HUES48 (cell line): Measurements from ENCODE around the gene NFATC3.

Source experiments
- H3K27ac ChIP-seq: one replicate; pipeline ENCODE4 v1.7.0; 2013; ENCODE audit warnings: low read depth, low read length, inconsistent platforms
- H3K27me3 ChIP-seq: 2 replicates; pipeline ENCODE4 v1.6.1; 2013; ENCODE audit warnings: mild to moderate bottlenecking, low read length; ENCODE audit not compliant: control insufficient read depth, insufficient read depth
- H3K36me3 ChIP-seq: 2 replicates; pipeline ENCODE4 v1.6.1; 2013; ENCODE audit warnings: low read length; ENCODE audit not compliant: control insufficient read depth, insufficient read depth
- H3K4me1 ChIP-seq: 2 replicates; pipeline ENCODE4 v1.6.1; 2013; ENCODE audit warnings: mild to moderate bottlenecking, low read length; ENCODE audit not compliant: control insufficient read depth, insufficient read depth
- H3K4me3 ChIP-seq: 2 replicates; pipeline ENCODE4 v1.5.1; 2013; ENCODE audit warnings: mild to moderate bottlenecking, low read depth, low read length
- H3K9ac ChIP-seq: 2 replicates; pipeline ENCODE4 v1.6.1; 2013; ENCODE audit warnings: mild to moderate bottlenecking, low read depth, low read length, moderate library complexity
- H3K9me3 ChIP-seq: 2 replicates; pipeline ENCODE4 v1.6.1; 2013; ENCODE audit warnings: low read length; ENCODE audit not compliant: control insufficient read depth, insufficient read depth

NFATC3 gene

GRCh38 chr16:68242085-68242484 lies 156.9 kb downstream of the NFATC3 start:
- H3K4me1 ChIP-seq = peaks cover 11% of the 10 kb centered on the region
- H3K9ac ChIP-seq = no peak overlapping the region
- H3K27me3 ChIP-seq = peaks cover 12% of the 10 kb centered on the region
- no peaks in the 10 kb centered on the region for H3K36me3 ChIP-seq
- no peak overlapping the region for H3K4me3 ChIP-seq
- H3K27ac ChIP-seq = no peak overlapping the region
- H3K9me3 ChIP-seq = no peaks in the 10 kb centered on the region

- no peaks in the 10 kb centered on the region for H3K9me3 ChIP-seq
- H3K4me1 ChIP-seq = peaks cover 8% of the 10 kb centered on the region
- no peak overlapping the region for H3K4me3 ChIP-seq
- H3K27ac ChIP-seq = no peak overlapping the region
- H3K9ac ChIP-seq = no peak overlapping the region
- peaks cover 12% of the 10 kb centered on the region for H3K27me3 ChIP-seq
- H3K36me3 ChIP-seq = no peaks in the 10 kb centered on the region
Measured at GRCh38 chr16:68242926-68243858, 158.0 kb downstream of the NFATC3 start.

GRCh38 chr16:68244481-68244902 lies 159.3 kb downstream of the NFATC3 start:
- H3K4me1 ChIP-seq = peaks cover 8% of the 10 kb centered on the region
- H3K9ac ChIP-seq = no peak overlapping the region
- no peaks in the 10 kb centered on the region for H3K9me3 ChIP-seq
- H3K27me3 ChIP-seq = peaks cover 12% of the 10 kb centered on the region
- peak overlapping the region; percentile 92 for H3K4me3 ChIP-seq
- H3K27ac ChIP-seq = no peak overlapping the region
- 0 out of 2 replicates have a peak, but pooled peaks cover 4% of the 10 kb centered on the region for H3K36me3 ChIP-seq

- Histone ChIP-seq H3K36me3 (0 out of 2 replicates have a peak, but pooled peaks cover 4% of the 10 kb centered on the region), H3K4me1 (peaks cover 4% of the 10 kb centered on the region; the same call in 1 of the 2 replicates), H3K4me3 (peak within 1 kb of the TSS; percentile 92), H3K9me3 (no peaks in the 10 kb centered on the region), H3K9ac (peak within 1 kb of the TSS; percentile 15; the same call in 1 of the 2 replicates), H3K27me3 (peaks cover 12% of the 10 kb centered on the region), H3K27ac (no peak within 1 kb of the TSS)
Measured at GRCh38 chr16:68244903-68245853, 160.0 kb downstream of the NFATC3 start, which contains the start of gene PLA2G15. Gene PLA2G15, plus strand, starts transcription at chr16:68245373. Its CDS starts 54 bp downstream, at chr16:68245427.

- Histone ChIP-seq H3K9me3 (no peaks in the 10 kb centered on the region), H3K4me1 (peaks cover 4% of the 10 kb centered on the region; the same call in 1 of the 2 replicates), H3K27me3 (peaks cover 12% of the 10 kb centered on the region), H3K36me3 (0 out of 2 replicates have a peak, but pooled peaks cover 4% of the 10 kb centered on the region), H3K27ac (no peak overlapping the region), H3K9ac (no peak overlapping the region), H3K4me3 (peak overlapping the region; percentile 92; the same call in 1 of the 2 replicates)
Measured at GRCh38 chr16:68246121-68246520, 161.0 kb downstream of the NFATC3 start.

GRCh38 chr16:68246666-68247065 lies 161.5 kb downstream of the NFATC3 start:
- no peak overlapping the region for H3K9ac ChIP-seq
- no peak overlapping the region for H3K27ac ChIP-seq
- H3K4me3 ChIP-seq = no peak overlapping the region
- H3K36me3 ChIP-seq = 0 out of 2 replicates have a peak, but pooled peaks cover 4% of the 10 kb centered on the region
- peaks cover 12% of the 10 kb centered on the region for H3K27me3 ChIP-seq
- no peaks in the 10 kb centered on the region for H3K9me3 ChIP-seq
- H3K4me1 ChIP-seq = peaks cover 4% of the 10 kb centered on the region; the same call in 1 of the 2 replicates

- H3K4me3 ChIP-seq = no peak overlapping the region
- no peaks in the 10 kb centered on the region for H3K9me3 ChIP-seq
- H3K4me1 ChIP-seq = peaks cover 4% of the 10 kb centered on the region; the same call in 1 of the 2 replicates
- peaks cover 12% of the 10 kb centered on the region for H3K27me3 ChIP-seq
- 0 out of 2 replicates have a peak, but pooled peaks cover 4% of the 10 kb centered on the region for H3K36me3 ChIP-seq
- no peak overlapping the region for H3K27ac ChIP-seq
- no peak overlapping the region for H3K9ac ChIP-seq
Measured at GRCh38 chr16:68247400-68247799, 162.2 kb downstream of the NFATC3 start.

GRCh38 chr16:68247932-68248331 lies 162.8 kb downstream of the NFATC3 start:
- no peak overlapping the region for H3K27ac ChIP-seq
- peaks cover 4% of the 10 kb centered on the region; the same call in 1 of the 2 replicates for H3K4me1 ChIP-seq
- H3K27me3 ChIP-seq = peaks cover 12% of the 10 kb centered on the region
- H3K9me3 ChIP-seq = no peaks in the 10 kb centered on the region
- H3K36me3 ChIP-seq = 0 out of 2 replicates have a peak, but pooled peaks cover 4% of the 10 kb centered on the region
- no peak overlapping the region for H3K9ac ChIP-seq
- H3K4me3 ChIP-seq = no peak overlapping the region

GRCh38 chr16:68249371-68249770 lies 164.2 kb downstream of the NFATC3 start:
- H3K4me1 ChIP-seq = peaks cover 4% of the 10 kb centered on the region; the same call in 1 of the 2 replicates
- H3K36me3 ChIP-seq = 0 out of 2 replicates have a peak, but pooled peaks cover 4% of the 10 kb centered on the region
- no peak overlapping the region for H3K9ac ChIP-seq
- H3K9me3 ChIP-seq = no peaks in the 10 kb centered on the region
- no peak overlapping the region for H3K4me3 ChIP-seq
- H3K27me3 ChIP-seq = peaks cover 8% of the 10 kb centered on the region
- no peak overlapping the region for H3K27ac ChIP-seq

- Histone ChIP-seq H3K4me1 (peaks cover under 1% of the 10 kb centered on the region; the same call in 1 of the 2 replicates), H3K27ac (no peak overlapping the region), H3K36me3 (peaks cover 4% of the 10 kb centered on the region; the same call in 1 of the 2 replicates), H3K4me3 (no peak overlapping the region), H3K27me3 (0 out of 2 replicates have a peak, but pooled peaks cover under 1% of the 10 kb centered on the region), H3K9me3 (no peaks in the 10 kb centered on the region), H3K9ac (no peak overlapping the region)
Measured at GRCh38 chr16:68250951-68251350, 165.8 kb downstream of the NFATC3 start.
